Upper lobe of left lung (tissue), 4 donors: ENCODE measurements around the gene PSMB9.
"Not testable (repeated sequence)": the region's sequence is repeated elsewhere in the genome, so short reads cannot be mapped to it uniquely, and the experiment has no call there.

Source experiments
- CTCF ChIP-seq, 6 experiments: fragments of 450-650 bp in 4 of 6; fragments of 200-600 bp in 2 of 6; sonication (generic) in 2 of 6; IDR thresholded peaks; one replicate each; pipeline ENCODE4 v1.5.1; 2016 to 2019; ENCODE audit warnings: antibody characterized with exemption in 6 of 6
- POLR2AphosphoS5 ChIP-seq, 2 donors: sonication (generic); formaldehyde crosslinking; IDR thresholded peaks; one replicate each; pipeline ENCODE4 v1.5.1; 2017; ENCODE audit warnings: antibody characterized with exemption in 2 of 2

- TF ChIP-seq CTCF, POLR2AphosphoS5 (IDR thresholded peaks at IDR 0.05): not testable (repeated sequence)
Measured at GRCh38 chr6:32880962-32881361, 27.0 kb downstream of the PSMB9 start.
